Kidney capillary endothelial cell (primary cell): ENCODE measurements around the gene LRRTM4.

Source experiments
- DNase-seq: peaks from one replicate; pipeline ENCODE4 v3.0.0-alpha.2; 2018; ENCODE audit warnings: low spot score

LRRTM4 gene

DNA sequence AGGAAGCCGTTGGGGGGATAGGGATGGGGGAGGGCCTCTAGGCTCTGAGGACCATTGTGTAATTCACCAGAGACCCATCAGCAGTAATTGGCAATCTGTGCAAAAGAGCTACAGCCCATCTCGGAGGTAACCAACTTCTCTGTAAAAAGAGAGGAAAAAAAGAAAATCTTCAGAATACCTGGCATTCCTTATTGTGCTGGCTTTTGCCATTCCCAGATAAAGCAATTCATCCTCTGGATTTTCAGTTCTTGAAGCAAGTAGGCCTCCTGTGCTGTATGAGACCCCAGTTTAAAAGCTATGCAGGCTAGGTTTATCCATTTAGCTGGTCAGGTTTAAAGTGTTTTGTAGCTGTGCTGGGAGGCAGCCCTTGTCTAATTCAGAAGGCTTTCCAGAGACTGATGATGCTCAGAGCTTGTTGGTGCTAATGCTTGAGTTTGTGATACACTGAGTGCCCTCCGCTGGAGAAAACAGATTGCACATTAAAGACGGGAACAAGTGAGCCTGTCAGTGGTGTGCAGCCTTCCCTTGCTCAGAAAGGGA, at the start of gene LRRTM4:
LRRTM4 (minus strand) TSS at position 446 of the 540 bp plus-strand sequence.
- no peak for DNase-seq

DNA sequence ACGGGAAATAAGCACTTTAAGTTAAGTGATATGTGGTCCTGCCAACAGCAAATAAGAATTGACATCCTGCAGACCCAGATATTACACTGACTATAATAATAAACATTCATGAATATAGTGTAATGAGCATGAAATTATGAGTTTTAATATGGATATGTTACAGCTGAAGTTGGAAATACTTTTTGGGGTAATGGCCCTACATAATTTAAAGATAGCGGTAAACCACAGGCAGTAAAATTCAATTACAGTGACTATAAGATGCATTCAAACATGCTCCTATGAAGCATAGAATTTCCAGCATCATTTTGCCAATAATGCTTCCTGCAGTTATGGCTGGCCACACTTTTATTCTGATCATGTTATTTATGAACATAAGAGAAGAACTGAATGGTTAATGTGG, 49.4 kb upstream of the LRRTM4 start:
- DNase-seq = no peak

DNA sequence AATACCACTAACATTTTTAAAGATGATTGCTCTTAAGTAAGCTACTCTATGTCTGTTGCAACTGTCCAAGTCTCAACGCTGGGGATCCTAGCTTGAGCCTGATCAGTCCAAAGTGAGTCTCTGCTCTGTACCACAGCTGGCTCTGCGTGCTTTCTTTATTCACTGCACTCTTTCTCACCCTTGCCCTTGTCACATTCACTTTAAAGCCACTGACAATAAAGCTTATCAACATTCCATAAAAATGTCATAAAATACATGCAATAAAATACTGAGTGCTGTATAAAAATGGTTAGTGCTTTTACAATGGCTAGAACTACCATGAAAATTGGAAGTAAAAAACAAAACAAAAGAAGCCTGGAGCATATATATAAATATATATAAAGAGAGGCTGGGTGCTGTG, 45.5 kb upstream of the LRRTM4 start:
- DNase-seq = no peak

DNA sequence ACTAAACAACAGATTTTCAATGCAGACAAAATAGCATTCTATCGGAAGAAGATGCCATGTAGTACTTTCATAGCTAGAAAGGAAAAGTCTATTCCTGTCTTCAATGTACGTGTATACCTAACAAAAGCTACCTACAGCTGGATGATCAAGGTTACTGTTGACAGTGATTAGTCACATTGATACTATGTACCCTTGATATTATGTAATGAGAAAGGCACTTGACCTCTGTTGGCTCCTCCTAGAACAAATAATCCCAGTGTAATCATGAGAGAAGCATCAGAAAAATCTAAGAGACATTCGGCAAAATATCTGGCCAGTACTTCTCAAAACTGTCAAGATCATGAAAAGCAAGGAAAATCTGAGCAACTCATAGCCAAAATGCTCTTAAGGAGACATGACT, 44.4 kb upstream of the LRRTM4 start:
- DNase-seq = no peak

DNA sequence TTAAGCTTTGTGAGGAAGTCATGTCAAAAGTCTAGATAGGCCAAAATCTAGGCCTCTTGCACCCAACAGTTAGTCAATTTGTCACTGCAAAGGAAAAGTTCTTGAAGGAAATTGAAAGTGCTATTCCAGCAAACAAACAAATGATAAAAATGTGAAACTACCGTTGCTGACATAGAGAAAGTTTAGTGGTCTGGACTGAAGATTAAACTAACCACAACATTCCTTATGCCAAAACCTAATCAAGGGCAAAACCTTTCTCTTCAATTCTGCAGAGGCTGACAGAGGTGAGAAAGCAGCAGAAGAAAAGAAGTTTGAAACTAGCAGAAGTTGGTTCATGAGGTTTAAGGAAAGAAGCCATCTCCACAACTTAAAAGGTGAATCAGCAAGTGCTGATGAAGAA, 44.0 kb upstream of the LRRTM4 start:
- no peak for DNase-seq

DNA sequence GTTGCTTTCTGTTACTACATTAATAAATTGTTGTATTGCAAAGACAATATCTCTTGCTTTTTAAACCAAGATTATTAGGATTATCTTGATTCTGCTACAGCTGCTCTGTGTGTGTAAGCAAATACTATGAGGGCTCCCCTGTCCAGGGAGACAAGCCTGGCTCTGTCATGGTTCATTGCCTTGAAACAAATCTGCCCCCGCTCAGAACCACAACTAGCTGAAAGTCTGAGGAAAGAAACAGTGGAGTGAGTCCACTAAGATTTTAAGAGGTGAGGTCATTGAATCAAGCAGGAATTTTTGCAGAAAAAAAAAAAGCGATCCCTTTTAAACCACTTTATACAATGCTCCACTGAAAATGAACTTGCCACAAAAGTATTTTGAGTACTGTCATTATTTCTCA, 30.8 kb upstream of the LRRTM4 start:
- DNase-seq = no peak

DNA sequence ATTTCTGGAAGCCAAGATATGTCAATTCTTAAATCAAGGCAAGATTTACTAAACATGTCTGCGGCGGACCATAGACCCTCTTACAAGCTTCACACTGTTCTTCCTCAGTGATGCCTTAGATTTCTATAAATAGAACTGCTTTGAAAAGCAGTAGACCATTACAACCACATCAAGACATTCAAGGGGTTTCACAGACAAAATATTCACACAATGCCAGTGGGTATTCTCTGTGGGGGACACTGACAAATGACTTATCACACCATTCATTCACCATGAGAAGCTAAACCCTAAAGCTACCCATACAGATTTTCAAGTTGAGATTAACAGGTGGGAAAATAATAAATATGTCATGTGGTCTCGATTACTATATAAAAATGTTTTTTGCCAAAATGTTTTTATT, 15.9 kb upstream of the LRRTM4 start:
- no peak for DNase-seq

DNA sequence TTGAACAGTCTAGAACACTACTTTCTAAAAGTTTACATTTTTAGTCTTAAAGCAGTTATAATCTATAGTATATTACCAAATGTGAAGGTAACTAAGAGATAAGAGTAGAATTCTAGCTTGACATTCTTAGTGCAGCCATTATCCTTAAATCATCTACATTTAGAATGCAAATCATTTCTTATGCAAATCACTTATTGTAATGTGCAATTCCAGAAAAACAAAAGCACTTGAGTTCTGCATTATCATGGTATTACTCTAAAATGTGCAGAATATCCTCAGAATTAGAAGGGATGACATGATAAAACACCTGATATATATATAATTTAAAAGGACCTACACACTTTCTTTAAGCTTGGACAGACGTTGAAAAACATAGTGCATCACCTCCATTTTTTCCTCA, 712 bp upstream of the LRRTM4 start:
- DNase-seq = no peak

DNA sequence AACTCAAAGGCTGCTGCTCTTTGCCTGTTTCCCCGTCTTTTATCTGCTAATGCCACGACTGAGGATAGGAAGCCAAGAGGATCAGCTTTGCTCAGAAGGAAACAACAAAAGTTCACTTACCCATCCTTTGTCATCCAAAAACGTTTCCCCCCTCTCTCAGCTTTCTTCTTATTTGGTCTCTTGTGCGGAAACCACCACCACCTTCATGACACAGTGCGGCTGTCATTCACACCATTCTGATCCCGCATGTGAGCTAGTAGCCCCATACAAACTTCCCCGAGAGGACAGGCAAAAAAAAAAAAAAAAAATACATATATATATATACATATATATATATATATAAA, 656 bp downstream of the LRRTM4 start:
- no peak for DNase-seq

DNA sequence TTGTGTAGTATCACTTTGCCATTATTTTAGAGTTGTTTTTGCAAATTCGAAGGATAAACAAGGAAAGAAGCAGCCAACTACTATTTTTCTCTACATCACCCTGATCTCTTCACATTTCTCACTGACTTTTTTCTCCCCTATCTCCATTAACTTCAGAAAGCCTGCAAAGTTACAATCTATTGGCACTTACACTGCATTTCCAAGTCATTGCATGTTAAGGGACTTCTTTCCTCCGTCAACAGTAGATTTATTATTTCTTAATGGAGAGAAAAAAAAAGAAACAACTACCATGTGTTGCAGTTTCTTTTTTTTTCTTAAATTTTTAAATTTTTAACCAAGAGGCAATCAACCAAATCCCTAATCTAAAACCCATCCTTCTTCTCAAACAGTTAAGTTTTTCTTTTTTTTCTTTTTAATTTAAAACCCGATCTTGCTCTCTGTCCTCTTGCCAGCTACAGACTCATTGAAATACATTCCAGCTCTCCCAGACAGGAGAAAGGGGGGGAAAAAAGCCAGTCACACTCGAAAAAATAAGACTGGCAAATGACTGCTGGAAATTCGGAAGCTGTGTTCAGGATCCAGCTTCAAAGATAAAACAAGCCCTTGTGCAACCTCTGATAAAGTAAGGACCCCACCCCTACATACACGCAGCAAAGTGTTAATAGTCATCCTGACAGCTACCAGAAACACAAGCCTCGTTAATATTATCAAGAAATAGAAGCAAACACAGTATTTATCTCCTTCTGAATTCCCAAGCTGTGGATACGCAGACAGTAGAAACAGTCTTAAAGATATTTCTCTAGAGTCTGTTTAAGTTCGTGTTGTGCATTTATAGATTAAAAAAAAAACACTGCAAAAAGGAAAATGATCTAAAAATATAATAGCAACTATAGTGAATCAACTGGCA, 1.3 kb downstream of the LRRTM4 start:
- DNase-seq = no peak

DNA sequence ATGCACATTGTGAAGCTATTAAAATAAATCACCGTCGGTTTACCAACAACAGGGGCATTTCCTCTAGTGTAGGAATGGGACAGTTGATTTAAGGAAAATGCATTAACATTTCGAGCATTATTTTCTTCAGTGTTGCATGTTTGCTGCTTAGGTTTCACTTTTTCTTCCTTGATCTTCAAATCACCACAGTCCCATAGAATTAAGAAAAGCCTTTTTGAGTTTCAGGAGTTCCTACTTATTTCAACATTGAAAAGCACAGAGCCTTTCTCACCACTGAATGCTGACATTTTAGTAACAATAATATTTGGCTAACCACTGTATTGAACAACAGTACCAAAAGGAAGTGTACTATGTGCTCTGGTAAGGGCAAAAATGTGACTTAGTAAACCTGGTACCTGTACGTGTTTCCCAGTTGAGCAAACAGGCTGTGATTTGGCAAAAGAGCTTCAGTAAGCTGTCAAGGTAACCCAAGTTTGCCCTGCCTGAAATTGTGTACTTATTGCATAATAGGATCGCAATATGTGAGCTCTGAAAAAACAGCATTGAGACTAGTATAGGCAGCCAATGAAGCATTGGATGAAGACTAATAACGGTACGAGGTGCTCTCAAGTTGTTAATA, 2.2 kb downstream of the LRRTM4 start:
- no peak for DNase-seq

DNA sequence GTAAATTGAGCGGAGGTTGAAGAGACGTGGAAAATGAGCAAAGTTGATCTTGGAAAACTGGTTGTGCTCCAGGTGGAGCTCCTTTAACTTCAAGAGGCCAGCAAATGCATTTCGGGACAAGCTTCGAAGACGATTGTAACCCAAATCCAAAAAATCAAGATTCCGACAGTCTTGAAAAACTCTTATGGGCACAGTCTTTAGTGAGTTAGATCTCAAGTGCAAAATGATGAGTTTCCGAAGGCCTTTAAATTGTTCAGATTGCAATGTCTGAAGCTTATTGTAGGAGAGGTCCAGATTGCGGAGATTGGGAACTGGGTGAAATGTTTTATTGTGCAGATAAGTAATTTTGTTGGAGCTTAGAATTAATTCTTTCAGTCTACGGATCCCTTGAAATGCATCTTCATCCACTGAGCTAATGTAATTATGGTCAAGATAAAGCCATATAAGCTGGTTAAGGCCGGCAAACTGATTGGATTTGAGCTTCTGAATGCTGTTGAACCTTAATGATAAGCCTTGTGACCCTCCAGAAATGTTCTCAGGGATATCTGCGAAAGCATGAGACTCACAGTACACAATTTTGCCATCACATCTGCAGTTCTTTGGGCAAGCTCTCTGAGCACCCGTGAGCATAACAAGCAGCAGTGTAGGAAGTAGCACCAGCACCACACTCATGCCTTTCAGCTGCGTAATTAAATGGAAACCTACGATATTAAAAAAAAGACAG, 2.9 kb downstream of the LRRTM4 start:
- no peak for DNase-seq

DNA sequence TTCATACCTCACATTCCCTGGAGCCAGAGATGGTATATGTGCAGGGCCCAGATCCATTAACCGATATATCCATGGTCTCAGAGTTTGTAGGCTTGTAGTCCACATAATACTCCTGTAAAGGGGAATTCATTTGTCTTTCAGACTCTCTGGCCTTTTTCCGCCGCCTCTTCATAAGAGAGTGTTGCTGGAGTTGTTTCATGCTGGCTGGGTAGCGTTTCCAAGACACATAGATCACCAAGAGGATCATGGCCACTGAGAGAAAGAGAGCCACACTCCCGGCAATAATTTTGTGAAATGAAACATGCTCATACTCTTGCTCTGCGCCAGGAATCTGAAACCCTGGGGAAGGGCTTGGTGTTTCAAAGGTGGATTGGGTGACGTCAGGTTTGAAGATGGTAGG, 3.9 kb downstream of the LRRTM4 start:
- DNase-seq = no peak

DNA sequence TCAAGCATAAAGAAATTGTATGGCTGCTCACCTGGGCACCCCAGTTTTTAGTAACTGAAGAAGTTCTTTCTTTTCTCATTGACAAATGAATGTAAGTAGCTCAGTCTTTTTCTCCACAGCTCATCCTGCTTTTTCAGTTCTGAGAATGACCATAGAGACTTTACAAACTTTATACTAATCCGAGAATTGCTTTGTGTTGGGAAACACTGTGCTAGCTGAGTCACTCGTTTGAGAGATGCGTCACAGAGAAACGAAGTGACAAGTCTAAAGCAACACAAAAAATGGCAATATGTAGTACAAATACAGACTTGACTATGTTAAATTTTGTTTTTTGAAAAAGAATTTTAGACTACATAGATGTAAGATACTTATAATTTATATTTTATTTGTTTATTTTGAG, 9.0 kb downstream of the LRRTM4 start:
- DNase-seq = no peak

DNA sequence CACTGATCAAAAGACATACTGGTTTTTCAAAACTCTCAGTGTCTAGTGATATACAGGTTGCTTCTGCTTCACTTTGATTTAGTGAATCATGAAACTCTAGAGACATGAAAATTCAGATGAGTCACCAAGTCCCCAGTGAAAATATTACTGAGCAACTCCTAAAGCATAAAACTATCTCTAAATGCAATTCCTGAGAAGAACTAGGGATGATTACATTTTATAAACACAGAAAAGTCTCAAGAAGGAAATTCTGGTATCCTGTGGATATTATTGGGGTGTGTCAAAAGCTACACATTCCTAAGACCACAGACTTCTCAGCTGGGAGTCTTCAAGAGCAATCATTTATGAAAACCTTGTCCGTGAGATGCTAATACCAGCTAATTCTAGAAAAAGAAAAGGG, 9.7 kb downstream of the LRRTM4 start:
- DNase-seq = no peak

DNA sequence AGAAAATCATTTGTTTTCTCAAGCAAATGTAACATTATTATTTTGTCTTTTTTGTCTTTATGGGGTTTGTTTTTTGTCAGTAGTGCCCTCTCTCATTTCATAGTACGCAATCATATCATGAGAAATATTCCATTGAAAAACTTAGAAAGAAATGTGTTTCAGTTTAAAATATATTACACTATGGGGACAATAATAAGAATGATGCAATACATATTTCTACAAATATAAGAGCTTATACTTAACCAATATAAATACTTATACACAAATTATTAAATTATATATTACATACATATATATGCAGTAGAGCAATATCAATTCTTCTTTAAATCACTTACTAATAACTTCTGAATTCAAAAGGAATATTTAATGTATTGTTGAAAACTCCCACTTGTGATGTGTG, 13.7 kb downstream of the LRRTM4 start:
- no peak for DNase-seq

DNA sequence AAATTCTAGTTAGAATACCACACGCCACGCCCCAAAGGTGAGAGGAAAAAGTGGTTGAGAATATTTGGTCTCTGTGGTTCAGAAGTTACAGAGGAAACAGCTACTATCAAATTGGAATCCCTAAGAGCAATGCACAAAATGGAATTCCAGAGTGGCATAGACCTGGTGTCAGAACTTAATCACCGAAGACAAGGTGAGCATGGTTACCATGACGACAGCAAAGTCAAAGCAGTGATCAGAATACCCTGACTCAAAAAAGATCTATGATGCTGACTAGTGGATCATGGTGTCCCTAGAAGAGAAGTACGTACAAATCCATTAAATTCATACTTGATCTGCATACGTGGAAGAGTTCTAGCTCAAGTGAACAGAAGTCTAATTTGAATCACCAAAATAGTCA, 14.5 kb downstream of the LRRTM4 start:
- DNase-seq = no peak

DNA sequence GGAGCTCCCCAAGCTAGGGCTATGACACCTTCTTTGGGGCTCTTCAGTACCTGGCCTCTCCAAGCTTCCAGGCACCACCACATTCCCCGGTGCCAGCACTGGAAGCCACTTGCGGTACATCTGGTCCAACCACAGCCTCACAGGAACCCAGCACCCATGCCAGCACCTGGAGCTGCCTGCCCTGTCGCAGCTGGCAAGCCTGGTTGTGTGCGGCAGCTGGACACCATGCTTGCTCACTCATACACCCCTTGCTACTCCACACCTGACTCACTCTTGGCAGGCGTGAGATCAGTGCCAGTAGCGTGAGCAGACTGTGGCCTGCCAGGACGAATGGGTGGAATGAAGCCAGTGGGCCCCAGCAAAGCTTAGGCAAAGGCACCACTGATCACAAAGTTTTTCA, 34.0 kb downstream of the LRRTM4 start:
- no peak for DNase-seq

DNA sequence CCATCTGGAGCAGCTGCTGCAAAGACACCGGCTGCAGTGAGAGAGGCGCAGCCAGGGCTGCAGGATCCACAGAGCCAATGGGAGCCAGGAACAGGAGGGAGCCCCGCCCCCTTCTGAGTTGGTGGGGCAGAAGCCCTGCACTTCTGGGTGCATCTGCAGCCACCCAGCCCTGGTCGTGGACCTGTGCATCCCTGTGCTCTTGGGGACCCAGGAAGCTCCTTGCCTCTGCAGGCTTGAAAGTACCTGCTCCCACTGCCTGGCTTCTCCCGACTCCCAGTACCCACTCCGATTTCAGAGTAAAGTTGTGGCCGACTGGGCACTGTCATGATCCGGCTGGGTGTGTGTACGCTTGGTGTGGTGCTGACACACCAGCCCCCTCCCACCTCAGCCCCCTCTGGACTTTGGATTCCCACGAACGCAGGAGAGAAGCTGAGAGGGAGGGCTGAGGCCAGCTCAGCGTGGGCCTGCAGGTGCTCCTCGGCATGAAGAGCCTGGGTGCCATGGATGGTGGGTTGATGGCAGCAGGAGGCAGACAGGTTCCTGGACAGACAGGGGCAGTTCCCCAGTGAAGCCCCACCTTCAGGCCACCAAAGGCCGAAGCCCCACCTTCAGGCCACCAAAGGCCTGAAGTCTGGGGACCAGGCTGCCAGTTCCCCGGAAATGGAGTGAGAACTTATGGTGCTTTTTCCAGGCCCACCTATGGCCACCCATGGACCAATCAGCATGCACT, 34.9 kb downstream of the LRRTM4 start:
- no peak for DNase-seq

DNA sequence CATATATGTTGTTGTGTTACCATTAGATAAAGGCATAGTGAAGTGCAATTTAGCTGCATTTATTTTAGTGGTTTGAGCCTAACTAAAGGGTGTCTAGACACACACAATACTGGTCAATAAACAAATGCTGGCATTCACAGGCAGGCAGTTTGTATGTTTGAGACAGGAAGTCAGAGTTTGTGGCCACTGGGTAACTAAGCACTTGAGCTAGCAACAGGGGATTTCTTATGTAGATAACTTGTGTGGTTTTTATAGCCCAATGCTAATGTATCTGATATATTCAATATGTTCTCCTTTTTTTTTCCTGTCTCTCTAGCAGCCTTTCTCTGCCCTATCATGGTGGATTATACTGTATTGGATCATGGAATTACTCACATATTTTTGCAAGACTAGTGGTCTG, 38.1 kb downstream of the LRRTM4 start:
- no peak for DNase-seq

DNA sequence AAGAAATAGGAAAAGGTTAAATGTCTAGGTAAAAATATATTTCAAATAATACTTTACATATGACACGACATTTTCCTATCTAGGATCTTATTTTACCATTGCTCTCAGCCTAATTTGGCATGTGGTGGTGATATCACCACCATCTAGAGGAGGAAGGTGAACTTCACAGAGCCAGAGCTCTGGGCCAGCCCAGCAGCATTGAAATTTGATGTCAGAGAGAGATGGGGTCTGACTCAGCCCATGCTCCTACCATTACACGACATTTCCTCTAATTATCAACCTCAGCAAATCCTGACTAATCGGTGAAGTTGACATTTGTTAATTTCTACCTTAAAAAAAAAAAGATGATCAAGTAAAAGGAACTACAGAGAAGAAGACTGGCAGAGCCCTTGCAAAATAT, 42.3 kb downstream of the LRRTM4 start:
- DNase-seq = no peak

DNA sequence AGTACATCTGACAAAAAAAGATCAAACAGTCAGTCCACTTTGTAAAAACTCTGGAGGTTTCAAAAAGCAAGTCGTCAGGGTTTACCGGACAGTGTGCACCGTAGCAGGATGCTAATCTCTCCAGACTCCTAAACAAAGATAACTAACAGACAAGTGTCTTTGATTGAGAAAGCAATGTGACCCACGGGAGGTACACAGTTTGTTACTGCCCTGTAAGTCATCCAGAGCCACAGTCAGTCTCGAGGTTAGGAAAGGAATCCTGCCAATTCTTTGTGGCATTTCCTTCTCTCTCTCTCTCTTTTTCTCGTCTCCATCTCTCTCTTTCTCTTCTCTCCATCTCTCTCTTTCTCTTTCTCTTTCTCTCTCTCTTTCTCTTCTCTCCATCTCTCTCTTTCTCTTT, 42.8 kb downstream of the LRRTM4 start:
- DNase-seq = no peak
